HepG2 (cell line): Measurements from ENCODE around the gene SLC11A1. TPM values are rescaled to one million over a fixed set of nuclear protein-coding genes. Genes with fewer than 3 reads are reported as not detected.

Source experiments
- CHD2 ChIP-seq: IDR thresholded peaks from 2 replicates; pipeline ENCODE4 v1.6.1; 2011; ENCODE audit warnings: low read depth, low read length, improper control_type of control experiment
- FOXA1 ChIP-seq, 2 experiments: fragments of 450-650 bp in 1 of 2; sonication (generic) in 1 of 2; formaldehyde crosslinking in 1 of 2; IDR thresholded peaks; 2 replicates each; pipeline versions ENCODE4 v1.4.0 to v1.6.1; 2016 to 2020; ENCODE audit warnings: missing genetic modification reagents in 1 of 2
- HMGA1 ChIP-seq: sonication (generic); formaldehyde crosslinking; conservative IDR thresholded peaks from 2 replicates; pipeline ENCODE4 v1.4.0; 2020; ENCODE audit warnings: missing genetic modification reagents
- KDM5B ChIP-seq: sonication (generic); formaldehyde crosslinking; IDR thresholded peaks from 2 replicates; pipeline ENCODE4 v1.4.0; 2020; ENCODE audit warnings: missing genetic modification reagents, mild to moderate bottlenecking, borderline replicate concordance
- MEF2D ChIP-seq: sonication (generic); formaldehyde crosslinking; IDR thresholded peaks from 2 replicates; pipeline ENCODE4 v1.5.1; 2020; ENCODE audit warnings: mild to moderate bottlenecking, missing genetic modification reagents
- NCOA2 ChIP-seq: sonication (generic); formaldehyde crosslinking; IDR thresholded peaks from 2 replicates; pipeline ENCODE4 v1.8.0; 2022; ENCODE audit warnings: inconsistent platforms
- NFRKB ChIP-seq: fragments of 450-650 bp; IDR thresholded peaks from 2 replicates; pipeline ENCODE4 v1.6.1; 2017
- NR2F6 ChIP-seq, 2 experiments: IDR thresholded peaks; 2 replicates each; pipeline ENCODE4 v1.6.1; 2016; ENCODE audit warnings: antibody characterized with exemption in 1 of 2, mild to moderate bottlenecking in 1 of 2
- ONECUT2 ChIP-seq: sonication (generic); formaldehyde crosslinking; IDR thresholded peaks from 2 replicates; pipeline ENCODE4 v1.4.0; 2020; ENCODE audit warnings: missing genetic modification reagents
- RBAK ChIP-seq: sonication (generic); formaldehyde crosslinking; IDR thresholded peaks from 2 replicates; pipeline ENCODE4 v1.5.1; 2020; ENCODE audit warnings: mild to moderate bottlenecking, missing genetic modification reagents
- XBP1 ChIP-seq: sonication (generic); formaldehyde crosslinking; IDR thresholded peaks from 2 replicates; pipeline ENCODE4 v1.5.0; 2020; ENCODE audit warnings: missing genetic modification reagents
- ZMYM3 ChIP-seq: sonication (generic); formaldehyde crosslinking; IDR thresholded peaks from 2 replicates; pipeline ENCODE4 v1.5.1; 2020; ENCODE audit warnings: mild to moderate bottlenecking, missing genetic modification reagents
- ZNF292 ChIP-seq: sonication (generic); formaldehyde crosslinking; IDR thresholded peaks from 2 replicates; pipeline ENCODE4 v1.8.1; 2022; ENCODE audit warnings: mild to moderate bottlenecking, low read depth, missing genetic modification reagents, borderline replicate concordance
- ZNF501 ChIP-seq: sonication (generic); formaldehyde crosslinking; IDR thresholded peaks from 2 replicates; pipeline ENCODE4 v1.5.1; 2020; ENCODE audit warnings: mild to moderate bottlenecking, moderate library complexity, missing genetic modification reagents
- ZNF557 ChIP-seq: sonication (generic); formaldehyde crosslinking; IDR thresholded peaks from 2 replicates; pipeline ENCODE4 v1.4.0; 2020; ENCODE audit warnings: missing genetic modification reagents
- polyA plus RNA-seq, 8 experiments: library from polyadenylated mRNA; depleted of rRNA in 3 of 8; stranded (reverse) in 7 of 8; unstranded in 1 of 8; fragments of >200 nt; fragmentation: Illumina TruSeq in 4 of 8; extraction: Trizol in 4 of 8; gene quantifications; 2 replicates each; pipeline versions ENCODE4 v1.2.1 to v1.2.3, GENCODE V29; 2011 to 2016; ENCODE audit warnings: low read depth in 4 of 8, missing spikeins in 1 of 8, mixed read lengths in 1 of 8; ENCODE audit not compliant: insufficient read depth in 1 of 8
- total RNA-seq, 5 experiments: library from RNA; depleted of rRNA; stranded (reverse); fragments of >200 nt; fragmentation: Illumina TruSeq; extraction: Trizol; gene quantifications; 2 replicates each; pipeline ENCODE4 v1.2.3, GENCODE V29; 2016; ENCODE audit warnings: low read depth in 1 of 5
- TF ChIP-seq, protein P1 (sequence below): sonication (generic); formaldehyde crosslinking; IDR thresholded peaks from 2 replicates; pipeline ENCODE4 v1.4.0; 2020; ENCODE audit warnings: missing genetic modification reagents, borderline replicate concordance
- TF ChIP-seq, protein P2 (sequence below): sonication (generic); formaldehyde crosslinking; IDR thresholded peaks from 2 replicates; pipeline ENCODE4 v1.5.0; 2020; ENCODE audit warnings: missing genetic modification reagents
- TF ChIP-seq, protein P3 (sequence below): sonication (generic); formaldehyde crosslinking; IDR thresholded peaks from 2 replicates; pipeline ENCODE4 v1.4.0; 2020; ENCODE audit warnings: missing genetic modification reagents; ENCODE audit errors: not compliant biosample characterization
- TF ChIP-seq, protein P4 (sequence below): sonication (generic); formaldehyde crosslinking; IDR thresholded peaks from 2 replicates; pipeline ENCODE4 v1.8.1; 2023; ENCODE audit warnings: missing genetic modification reagents, inconsistent platforms, borderline replicate concordance
- TF ChIP-seq, protein P5 (sequence below): IDR thresholded peaks from 2 replicates; pipeline ENCODE4 v1.6.1; 2018; ENCODE audit warnings: missing genetic modification reagents, mild to moderate bottlenecking, missing compliant biosample characterization

The SLC11A1 gene
- total and polyA plus RNA-seq, 2 of the 13 experiments (the other 11 are each of a cell fraction or from before 2014, with no cell fraction given) = 0.33 to 2.3 TPM

DNA sequence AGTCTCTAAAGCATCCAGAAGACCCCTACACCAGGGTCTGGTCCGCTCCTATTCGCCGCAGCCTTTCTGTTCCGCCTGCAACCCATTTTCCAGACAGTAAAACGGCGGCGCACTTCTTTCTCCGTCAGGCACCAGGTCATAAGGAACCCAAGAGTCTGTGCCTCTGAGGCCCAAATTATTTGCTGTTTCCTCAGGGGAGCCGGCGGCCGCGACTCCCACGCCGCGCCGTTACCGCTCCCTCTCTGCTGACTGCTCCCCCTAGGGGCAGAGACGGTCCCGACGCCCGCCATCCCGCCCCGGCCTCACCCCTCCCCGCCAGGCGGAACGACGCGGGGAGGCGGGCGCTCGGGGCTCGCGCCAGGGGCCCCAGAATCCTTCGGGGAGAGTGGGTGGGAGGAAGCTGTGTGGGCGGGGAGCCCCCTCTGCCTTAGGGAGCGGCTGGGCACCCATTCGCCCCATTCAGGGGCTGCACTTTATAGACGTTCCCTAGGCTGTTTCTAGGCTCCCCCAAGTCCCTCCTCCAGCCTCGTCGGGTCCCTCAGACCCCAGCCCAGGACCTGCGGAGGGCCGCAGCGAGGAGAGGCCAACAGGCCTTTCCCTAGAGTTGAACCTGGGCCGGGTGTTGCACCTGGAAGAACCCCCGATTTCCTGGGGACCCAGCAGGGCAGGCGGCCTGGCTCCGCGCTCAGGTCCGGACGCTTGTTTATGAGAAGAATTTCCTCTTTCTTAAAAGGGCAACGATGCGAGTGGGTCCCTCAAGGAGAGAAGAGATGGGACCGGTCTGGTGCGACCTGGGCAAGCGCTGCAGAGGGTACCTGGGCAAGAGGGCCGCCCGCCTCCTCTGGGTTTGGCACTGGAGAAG is 14.0 kb downstream of the SLC11A1 start (continued):
- TF ChIP-seq RBAK (peak; percentile 63), ONECUT2 (CRISPR knock-in tag) (peak; percentile 37; the same call in 1 of the 2 replicates), CHD2 (0 out of 2 replicates have a peak, but pooled peaks have one; percentile 23), FOXA1 (IDR thresholded peaks at IDR 0.05) (no peak), FOXA1 (CRISPR knock-in tag; IDR thresholded peaks at IDR 0.05) (peak; percentile 35; the same call in 1 of the 2 replicates), ZNF292 (CRISPR knock-in tag) (peak; percentile 51; the same call in 1 of the 2 replicates), ZNF501 (peak; percentile 98), ZNF557 (CRISPR knock-in tag) (peak; percentile 74; the same call in 1 of the 2 replicates), ZMYM3 (CRISPR knock-in tag) (peak; percentile 90; the same call in 1 of the 2 replicates), XBP1 (no peak), KDM5B (CRISPR knock-in tag) (peak; percentile 81), MEF2D (peak; percentile 90), HMGA1 (CRISPR knock-in tag) (no peak), NCOA2 (peak; percentile 78), NFRKB (no peak), NR2F6 (IDR thresholded peaks at IDR 0.05) (peak; percentile 36; the same call in 1 of the 2 replicates), NR2F6 (CRISPR knock-in tag; IDR thresholded peaks at IDR 0.05) (peak; percentile 74)
- TF ChIP-seq, protein P1, sequence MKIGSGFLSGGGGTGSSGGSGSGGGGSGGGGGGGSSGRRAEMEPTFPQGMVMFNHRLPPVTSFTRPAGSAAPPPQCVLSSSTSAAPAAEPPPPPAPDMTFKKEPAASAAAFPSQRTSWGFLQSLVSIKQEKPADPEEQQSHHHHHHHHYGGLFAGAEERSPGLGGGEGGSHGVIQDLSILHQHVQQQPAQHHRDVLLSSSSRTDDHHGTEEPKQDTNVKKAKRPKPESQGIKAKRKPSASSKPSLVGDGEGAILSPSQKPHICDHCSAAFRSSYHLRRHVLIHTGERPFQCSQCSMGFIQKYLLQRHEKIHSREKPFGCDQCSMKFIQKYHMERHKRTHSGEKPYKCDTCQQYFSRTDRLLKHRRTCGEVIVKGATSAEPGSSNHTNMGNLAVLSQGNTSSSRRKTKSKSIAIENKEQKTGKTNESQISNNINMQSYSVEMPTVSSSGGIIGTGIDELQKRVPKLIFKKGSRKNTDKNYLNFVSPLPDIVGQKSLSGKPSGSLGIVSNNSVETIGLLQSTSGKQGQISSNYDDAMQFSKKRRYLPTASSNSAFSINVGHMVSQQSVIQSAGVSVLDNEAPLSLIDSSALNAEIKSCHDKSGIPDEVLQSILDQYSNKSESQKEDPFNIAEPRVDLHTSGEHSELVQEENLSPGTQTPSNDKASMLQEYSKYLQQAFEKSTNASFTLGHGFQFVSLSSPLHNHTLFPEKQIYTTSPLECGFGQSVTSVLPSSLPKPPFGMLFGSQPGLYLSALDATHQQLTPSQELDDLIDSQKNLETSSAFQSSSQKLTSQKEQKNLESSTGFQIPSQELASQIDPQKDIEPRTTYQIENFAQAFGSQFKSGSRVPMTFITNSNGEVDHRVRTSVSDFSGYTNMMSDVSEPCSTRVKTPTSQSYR = peak; percentile 72
- TF ChIP-seq, protein P2, sequence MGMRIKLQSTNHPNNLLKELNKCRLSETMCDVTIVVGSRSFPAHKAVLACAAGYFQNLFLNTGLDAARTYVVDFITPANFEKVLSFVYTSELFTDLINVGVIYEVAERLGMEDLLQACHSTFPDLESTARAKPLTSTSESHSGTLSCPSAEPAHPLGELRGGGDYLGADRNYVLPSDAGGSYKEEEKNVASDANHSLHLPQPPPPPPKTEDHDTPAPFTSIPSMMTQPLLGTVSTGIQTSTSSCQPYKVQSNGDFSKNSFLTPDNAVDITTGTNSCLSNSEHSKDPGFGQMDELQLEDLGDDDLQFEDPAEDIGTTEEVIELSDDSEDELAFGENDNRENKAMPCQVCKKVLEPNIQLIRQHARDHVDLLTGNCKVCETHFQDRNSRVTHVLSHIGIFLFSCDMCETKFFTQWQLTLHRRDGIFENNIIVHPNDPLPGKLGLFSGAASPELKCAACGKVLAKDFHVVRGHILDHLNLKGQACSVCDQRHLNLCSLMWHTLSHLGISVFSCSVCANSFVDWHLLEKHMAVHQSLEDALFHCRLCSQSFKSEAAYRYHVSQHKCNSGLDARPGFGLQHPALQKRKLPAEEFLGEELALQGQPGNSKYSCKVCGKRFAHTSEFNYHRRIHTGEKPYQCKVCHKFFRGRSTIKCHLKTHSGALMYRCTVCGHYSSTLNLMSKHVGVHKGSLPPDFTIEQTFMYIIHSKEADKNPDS (CRISPR knock-in tag) = 0 out of 2 replicates have a peak, but pooled peaks have one; percentile 34
- TF ChIP-seq, protein P3, sequence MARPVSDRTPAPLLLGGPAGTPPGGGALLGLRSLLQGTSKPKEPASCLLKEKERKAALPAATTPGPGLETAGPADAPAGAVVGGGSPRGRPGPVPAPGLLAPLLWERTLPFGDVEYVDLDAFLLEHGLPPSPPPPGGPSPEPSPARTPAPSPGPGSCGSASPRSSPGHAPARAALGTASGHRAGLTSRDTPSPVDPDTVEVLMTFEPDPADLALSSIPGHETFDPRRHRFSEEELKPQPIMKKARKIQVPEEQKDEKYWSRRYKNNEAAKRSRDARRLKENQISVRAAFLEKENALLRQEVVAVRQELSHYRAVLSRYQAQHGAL = peak; percentile 30
- TF ChIP-seq, protein P4, sequence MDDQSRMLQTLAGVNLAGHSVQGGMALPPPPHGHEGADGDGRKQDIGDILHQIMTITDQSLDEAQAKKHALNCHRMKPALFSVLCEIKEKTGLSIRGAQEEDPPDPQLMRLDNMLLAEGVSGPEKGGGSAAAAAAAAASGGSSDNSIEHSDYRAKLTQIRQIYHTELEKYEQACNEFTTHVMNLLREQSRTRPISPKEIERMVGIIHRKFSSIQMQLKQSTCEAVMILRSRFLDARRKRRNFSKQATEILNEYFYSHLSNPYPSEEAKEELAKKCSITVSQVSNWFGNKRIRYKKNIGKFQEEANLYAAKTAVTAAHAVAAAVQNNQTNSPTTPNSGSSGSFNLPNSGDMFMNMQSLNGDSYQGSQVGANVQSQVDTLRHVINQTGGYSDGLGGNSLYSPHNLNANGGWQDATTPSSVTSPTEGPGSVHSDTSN = no peak
- TF ChIP-seq, protein P5, sequence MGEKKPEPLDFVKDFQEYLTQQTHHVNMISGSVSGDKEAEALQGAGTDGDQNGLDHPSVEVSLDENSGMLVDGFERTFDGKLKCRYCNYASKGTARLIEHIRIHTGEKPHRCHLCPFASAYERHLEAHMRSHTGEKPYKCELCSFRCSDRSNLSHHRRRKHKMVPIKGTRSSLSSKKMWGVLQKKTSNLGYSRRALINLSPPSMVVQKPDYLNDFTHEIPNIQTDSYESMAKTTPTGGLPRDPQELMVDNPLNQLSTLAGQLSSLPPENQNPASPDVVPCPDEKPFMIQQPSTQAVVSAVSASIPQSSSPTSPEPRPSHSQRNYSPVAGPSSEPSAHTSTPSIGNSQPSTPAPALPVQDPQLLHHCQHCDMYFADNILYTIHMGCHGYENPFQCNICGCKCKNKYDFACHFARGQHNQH (CRISPR knock-in tag) = peak; percentile 98
